Caco-2 (cell line): Measurements from ENCODE around the gene PARD6G. TPM values are rescaled to one million over a fixed set of nuclear protein-coding genes. Genes with fewer than 3 reads are reported as not detected.
"Not testable (repeated sequence)": the region's sequence is repeated elsewhere in the genome, so short reads cannot be mapped to it uniquely, and the experiment has no call there.

Experiments used
- BruUV-seq: library from RNA; stranded (reverse); fragments of 400-500 nt; replicated peaks from 2 replicates; lab custom pipeline; 2021; lab: Mats Ljungman, UMichigan
- CTCF ChIA-PET: fragments of 300-600 bp; sonication (Branson Sonifier 250); formaldehyde crosslinking; loops from one replicate; lab custom pipeline; 2022; ENCODE audit warnings: antibody characterized with exemption; lab: Charles Lee
- POLR2A ChIA-PET: fragments of 300-600 bp; sonication (Branson Sonifier 250); formaldehyde crosslinking; loops from one replicate; lab custom pipeline; 2022; ENCODE audit warnings: antibody characterized with exemption; lab: Charles Lee
- DNase-seq, 2 experiments: peaks; one replicate each; pipeline versions ENCODE4 v3.0.0 to v3.0.0-alpha.2; 2020 to 2022
- H3K27me3 ChIP-seq: replicated peaks from 2 replicates; pipeline ENCODE4 v1.6.0; 2011; ENCODE audit warnings: low read length; ENCODE audit not compliant: control insufficient read depth, insufficient read depth
- H3K36me3 ChIP-seq: 2 replicates; pipeline ENCODE4 v1.5.1; 2011; ENCODE audit warnings: low read length; ENCODE audit not compliant: control insufficient read depth, insufficient read depth
- H3K4me1 ChIP-seq: fragments of 250-450 bp; sonication (Bioruptor Pico); 2 replicates; pipeline ENCODE4 v1.5.1; 2020; ENCODE audit warnings: mild to moderate bottlenecking
- H3K4me3 ChIP-seq: 2 replicates; pipeline ENCODE4 v1.5.1; 2011; ENCODE audit warnings: low read depth, mild to moderate bottlenecking, control low read depth, low read length
- H3K9me3 ChIP-seq: fragments of 250-450 bp; sonication (Bioruptor Pico); 2 replicates; pipeline ENCODE4 v1.5.1; 2020; ENCODE audit warnings: mild to moderate bottlenecking, moderate library complexity
- H3K27ac Mint-ChIP-seq: one replicate; pipeline ENCODE4 v1.8.0; 2022; ENCODE audit warnings: mixed read lengths; ENCODE audit not compliant: unreplicated experiment
- H3K27me3 Mint-ChIP-seq: one replicate; pipeline ENCODE4 v1.8.0; 2022; ENCODE audit warnings: mixed read lengths; ENCODE audit not compliant: insufficient read depth, unreplicated experiment
- H3K36me3 Mint-ChIP-seq: one replicate; pipeline ENCODE4 v1.8.0; 2022; ENCODE audit warnings: mild to moderate bottlenecking, mixed read lengths; ENCODE audit not compliant: insufficient read depth, unreplicated experiment
- H3K4me1 Mint-ChIP-seq: one replicate; pipeline ENCODE4 v1.8.0; 2022; ENCODE audit warnings: low read depth, mixed read lengths; ENCODE audit not compliant: unreplicated experiment
- H3K4me3 Mint-ChIP-seq: one replicate; pipeline ENCODE4 v1.8.0; 2022; ENCODE audit warnings: mild to moderate bottlenecking, moderate library complexity, mixed read lengths; ENCODE audit not compliant: unreplicated experiment
- H3K9me3 Mint-ChIP-seq: one replicate; pipeline ENCODE4 v1.8.0; 2022; ENCODE audit warnings: mixed read lengths; ENCODE audit not compliant: unreplicated experiment
- intact Hi-C: fragments of 100-400 bp; cut with micrococcal nuclease; formaldehyde crosslinking; loops from one replicate; pipeline ENCODE4 v1.10.0; 2022; ENCODE audit not compliant: unreplicated experiment
- total RNA-seq: library from RNA; stranded (reverse); gene quantifications from 2 replicates; pipeline ENCODE4 v1.2.3, GENCODE V29; 2022
- TF ChIP-seq, protein P1 (sequence below), 2 experiments: fragments of 200-600 bp in 1 of 2; IDR thresholded peaks; 1 replicate in 1 of 2; 2 replicates in 1 of 2; pipeline versions ENCODE4 v1.5.1 to v1.8.0; 2011 to 2022; ENCODE audit warnings: antibody characterized with exemption in 1 of 2, control low read depth in 1 of 2, inconsistent platforms in 1 of 2, low read depth in 1 of 2, low read length in 1 of 2, mild to moderate bottlenecking in 1 of 2, moderate library complexity in 1 of 2; ENCODE audit not compliant: insufficient read depth in 1 of 2, severe bottlenecking in 1 of 2, unreplicated experiment in 1 of 2

The PARD6G gene
- total RNA-seq, 1 experiment from 2014 or later, result 1.3 TPM

DNA sequence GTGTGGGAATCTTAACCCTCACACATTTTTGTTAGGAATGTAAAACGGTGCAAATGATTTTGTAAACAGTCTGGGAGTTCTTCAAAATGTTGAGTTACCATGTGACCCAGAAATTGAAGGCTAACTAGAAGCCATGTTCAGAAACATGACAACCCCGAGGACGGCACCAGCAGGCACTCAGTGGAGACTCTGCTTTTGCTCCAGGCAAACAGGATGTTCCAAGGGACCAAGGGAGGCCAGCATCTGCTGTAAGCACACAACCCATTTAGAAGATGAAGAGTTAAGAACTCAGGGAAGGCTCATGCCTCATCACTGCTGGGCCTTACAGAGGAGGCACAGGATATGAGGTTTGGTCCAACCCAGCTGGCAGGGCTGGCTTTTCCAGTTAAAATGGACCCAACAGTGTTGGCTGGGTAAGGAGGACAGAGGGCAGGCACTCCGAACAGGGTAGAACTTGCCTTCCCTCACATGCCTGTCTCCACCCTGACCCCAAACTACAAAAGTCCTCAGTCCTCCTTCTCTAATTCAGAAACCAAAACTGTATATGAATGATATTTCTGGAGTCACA, 23.6 kb downstream of the PARD6G start:
- no peaks in the 10 kb centered on the region for H3K27me3 ChIP-seq
- Mint-ChIP-seq H3K27me3 (peaks cover 3% of the 10 kb centered on the region), H3K4me3 (no peak overlapping the region), H3K4me1 (no peaks in the 10 kb centered on the region), H3K9me3 (peaks cover 7% of the 10 kb centered on the region), H3K27ac (no peak overlapping the region), H3K36me3 (no peaks in the 10 kb centered on the region)
- no peaks in the 10 kb centered on the region for H3K36me3 ChIP-seq
- no peaks in the 10 kb centered on the region for H3K9me3 ChIP-seq
- intact Hi-C loops, result no loop called here
- ChIA-PET CTCF (no interaction called here), POLR2A (no interaction called here)
- no peaks in the 10 kb centered on the region for H3K4me1 ChIP-seq
- TF ChIP-seq, protein P1, sequence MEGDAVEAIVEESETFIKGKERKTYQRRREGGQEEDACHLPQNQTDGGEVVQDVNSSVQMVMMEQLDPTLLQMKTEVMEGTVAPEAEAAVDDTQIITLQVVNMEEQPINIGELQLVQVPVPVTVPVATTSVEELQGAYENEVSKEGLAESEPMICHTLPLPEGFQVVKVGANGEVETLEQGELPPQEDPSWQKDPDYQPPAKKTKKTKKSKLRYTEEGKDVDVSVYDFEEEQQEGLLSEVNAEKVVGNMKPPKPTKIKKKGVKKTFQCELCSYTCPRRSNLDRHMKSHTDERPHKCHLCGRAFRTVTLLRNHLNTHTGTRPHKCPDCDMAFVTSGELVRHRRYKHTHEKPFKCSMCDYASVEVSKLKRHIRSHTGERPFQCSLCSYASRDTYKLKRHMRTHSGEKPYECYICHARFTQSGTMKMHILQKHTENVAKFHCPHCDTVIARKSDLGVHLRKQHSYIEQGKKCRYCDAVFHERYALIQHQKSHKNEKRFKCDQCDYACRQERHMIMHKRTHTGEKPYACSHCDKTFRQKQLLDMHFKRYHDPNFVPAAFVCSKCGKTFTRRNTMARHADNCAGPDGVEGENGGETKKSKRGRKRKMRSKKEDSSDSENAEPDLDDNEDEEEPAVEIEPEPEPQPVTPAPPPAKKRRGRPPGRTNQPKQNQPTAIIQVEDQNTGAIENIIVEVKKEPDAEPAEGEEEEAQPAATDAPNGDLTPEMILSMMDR (IDR thresholded peaks at IDR 0.05; ENCODE audit: insufficient read depth in 1 of 2, low read depth in 1 of 2, low read length in 1 of 2, severe bottlenecking in 1 of 2, unreplicated experiment in 1 of 2), result no peak
- BruUV-seq, result no TSS peak
- H3K4me3 ChIP-seq, result no peak overlapping the region
- DNase-seq, result no peak

DNA sequence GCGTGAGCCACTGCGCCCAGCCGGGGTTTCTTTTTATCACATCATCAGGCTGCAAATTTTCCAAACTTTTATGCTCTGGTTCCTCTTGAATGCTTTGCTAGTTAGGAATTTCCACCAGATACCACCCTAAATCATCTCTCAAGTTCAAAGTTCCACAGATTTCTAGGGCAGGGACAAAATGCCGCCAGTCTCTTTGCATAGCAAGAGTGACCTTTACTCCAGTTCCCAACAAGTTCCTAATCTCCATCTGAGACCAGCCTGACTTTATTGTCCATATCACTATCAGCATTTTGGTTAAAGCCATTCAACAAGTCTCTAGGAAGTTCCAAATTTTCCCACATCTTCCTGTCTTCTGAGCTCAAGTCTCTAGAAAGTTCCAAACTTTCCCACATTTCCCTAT, 27.8 kb downstream of the PARD6G start:
- H3K9me3 ChIP-seq, CTCF ChIA-PET, H3K27ac Mint-ChIP-seq, POLR2A ChIA-PET, H3K27me3 ChIP-seq, H3K36me3 Mint-ChIP-seq, intact Hi-C loops, DNase-seq, BruUV-seq, H3K4me1 ChIP-seq, H3K4me1 Mint-ChIP-seq, H3K4me3 ChIP-seq, H3K9me3 Mint-ChIP-seq, H3K27me3 Mint-ChIP-seq, H3K36me3 ChIP-seq, H3K4me3 Mint-ChIP-seq: not testable (repeated sequence)

DNA sequence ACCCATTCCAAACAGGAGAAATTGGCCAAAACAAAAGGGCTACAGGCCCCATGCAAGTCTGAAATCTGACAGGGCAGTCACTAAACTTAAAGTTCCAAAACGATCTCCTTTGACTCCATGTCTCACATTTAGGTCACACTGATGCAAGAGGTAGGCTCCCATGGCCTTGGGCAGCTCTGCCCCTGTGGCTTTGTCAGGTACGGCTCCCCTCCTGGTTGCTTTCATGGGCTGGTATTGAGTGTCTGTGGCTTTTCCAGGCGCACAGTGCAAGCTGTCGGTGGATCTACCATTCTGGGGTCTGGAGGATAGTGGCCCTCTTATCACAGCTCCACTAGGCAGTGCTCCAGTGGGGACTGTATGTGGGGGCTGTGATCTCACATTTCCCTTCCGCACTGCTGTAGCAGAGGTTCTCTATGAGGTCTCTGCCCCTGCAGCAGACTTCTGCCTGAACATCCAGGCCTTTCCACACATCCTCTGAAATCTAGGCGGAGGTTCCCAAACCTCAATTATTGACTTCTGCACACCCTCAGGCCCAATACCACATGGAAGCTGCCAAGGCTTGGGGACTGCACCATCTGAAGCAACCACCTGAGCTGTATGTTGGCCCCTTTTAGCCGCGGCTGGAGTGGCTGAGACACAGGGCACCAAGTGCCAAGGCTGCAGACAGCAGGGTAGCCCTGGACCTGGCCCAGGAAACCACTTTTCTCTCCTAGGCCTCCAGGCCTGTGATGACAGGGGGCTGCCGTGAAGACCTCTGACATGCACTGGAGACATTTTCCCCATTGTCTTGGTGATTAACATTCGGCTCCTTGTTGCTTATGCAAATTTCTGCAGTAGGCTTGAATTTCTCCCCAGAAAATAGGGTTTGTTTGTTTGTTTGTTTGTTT, 28.7 kb downstream of the PARD6G start:
- H3K27ac Mint-ChIP-seq, result no peak overlapping the region
- no peaks in the 10 kb centered on the region for H3K9me3 ChIP-seq
- ChIA-PET POLR2A (no interaction called here), CTCF (no interaction called here)
- no peaks in the 10 kb centered on the region for H3K4me1 Mint-ChIP-seq
- BruUV-seq, result no TSS peak
- H3K4me3 Mint-ChIP-seq, result no peak overlapping the region
- intact Hi-C loops, result no loop called here
- H3K27me3 ChIP-seq, result no peaks in the 10 kb centered on the region
- H3K36me3 Mint-ChIP-seq, result no peaks in the 10 kb centered on the region
- no peaks in the 10 kb centered on the region for H3K36me3 ChIP-seq
- H3K4me3 ChIP-seq, result no peak overlapping the region
- TF ChIP-seq, protein P1 (IDR thresholded peaks at IDR 0.05; ENCODE audit: insufficient read depth in 1 of 2, low read depth in 1 of 2, low read length in 1 of 2, severe bottlenecking in 1 of 2, unreplicated experiment in 1 of 2), result no peak
- H3K9me3 Mint-ChIP-seq, result peaks cover 7% of the 10 kb centered on the region
- peaks cover 3% of the 10 kb centered on the region for H3K27me3 Mint-ChIP-seq
- no peaks in the 10 kb centered on the region for H3K4me1 ChIP-seq
- no peak for DNase-seq
